GM18873 (cell line): ENCODE data around the gene LTA.
"Not testable (repeated sequence)": the region's sequence is repeated elsewhere in the genome, so short reads cannot be mapped to it uniquely, and the experiment has no call there.

Source experiments
- ATAC-seq: cut with Tn5 transposase; IDR thresholded peaks from one replicate; pipeline ENCODE4 v1.9.1; 2021; ENCODE audit warnings: mild to moderate bottlenecking, moderate library complexity, moderate number of reproducible peaks; ENCODE audit not compliant: unreplicated experiment, low FRiP score

LTA gene

DNA sequence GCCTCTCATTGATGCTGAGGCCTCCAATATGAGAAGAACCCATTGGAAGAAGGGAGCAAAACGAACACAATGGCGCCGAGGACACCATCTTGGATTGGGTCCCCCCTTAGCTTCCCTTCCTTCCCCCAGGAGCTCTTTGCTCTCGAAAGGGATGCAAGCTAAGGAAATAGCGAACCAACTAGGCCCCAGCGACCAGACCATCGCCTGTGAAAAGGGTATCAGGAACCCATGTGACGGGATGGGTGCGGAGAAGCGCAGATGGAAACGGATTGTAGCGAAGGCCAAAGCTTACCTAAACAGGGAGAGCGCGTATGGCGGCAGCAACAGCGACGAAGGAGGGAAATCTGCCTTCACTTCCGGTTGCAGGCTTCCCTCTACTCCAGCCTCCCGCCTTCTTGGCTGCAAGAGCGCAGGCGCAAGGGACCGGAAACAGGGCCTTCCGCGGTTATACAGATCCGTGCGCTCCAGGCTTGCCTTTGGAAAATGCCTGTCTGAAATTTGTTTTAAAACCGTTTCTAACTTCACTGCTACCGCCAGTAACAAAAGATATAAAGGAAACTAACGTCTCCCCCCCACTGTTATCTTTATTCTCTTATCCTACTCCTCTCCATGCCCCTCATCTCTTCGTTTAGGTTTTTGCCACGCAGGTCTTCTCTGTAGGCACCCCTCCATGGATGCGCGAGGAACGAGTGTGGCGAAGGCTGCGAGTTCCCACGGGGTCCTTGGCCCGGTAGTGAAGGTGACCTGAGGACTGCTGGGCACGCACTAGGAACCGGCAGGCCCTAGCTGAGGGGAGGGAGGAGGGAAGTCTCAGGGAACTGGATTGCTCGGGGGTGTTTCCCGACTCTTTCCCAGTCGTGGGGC, 30.2 kb upstream of the LTA start, which contains the start of gene DDX39B:
TSS of gene DDX39B (minus strand) at position 346 of the 864 bp plus-strand sequence. CDS start 1,471 bp downstream, outside the sequence.
- peak; percentile 57 for ATAC-seq

DNA sequence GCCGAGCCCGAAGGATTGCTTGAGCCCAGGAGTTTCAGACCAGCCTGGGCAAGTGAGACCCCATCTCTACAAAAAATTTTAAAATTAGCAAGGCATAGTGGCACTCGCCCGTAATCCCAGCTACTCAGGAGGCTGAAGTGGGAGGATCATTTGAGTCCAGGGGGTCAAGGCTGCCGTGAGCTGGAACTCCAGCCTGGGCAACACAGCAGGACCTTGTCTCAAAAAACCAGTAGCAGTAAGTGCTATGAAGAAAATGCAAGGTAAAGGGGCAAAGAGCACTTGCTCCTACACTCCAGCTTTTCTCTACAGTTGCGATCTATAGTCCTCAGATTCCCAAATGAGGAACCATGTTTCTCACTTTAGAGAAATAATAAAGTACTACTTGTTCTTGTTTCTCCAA, 28.4 kb upstream of the LTA start:
- no peak for ATAC-seq

GRCh38 chr6:31544676-31545075, 27.4 kb upstream of the LTA start:
- ATAC-seq = no peak

- no peak for ATAC-seq
Observed at GRCh38 chr6:31545291-31545690, 26.8 kb upstream of the LTA start.

DNA sequence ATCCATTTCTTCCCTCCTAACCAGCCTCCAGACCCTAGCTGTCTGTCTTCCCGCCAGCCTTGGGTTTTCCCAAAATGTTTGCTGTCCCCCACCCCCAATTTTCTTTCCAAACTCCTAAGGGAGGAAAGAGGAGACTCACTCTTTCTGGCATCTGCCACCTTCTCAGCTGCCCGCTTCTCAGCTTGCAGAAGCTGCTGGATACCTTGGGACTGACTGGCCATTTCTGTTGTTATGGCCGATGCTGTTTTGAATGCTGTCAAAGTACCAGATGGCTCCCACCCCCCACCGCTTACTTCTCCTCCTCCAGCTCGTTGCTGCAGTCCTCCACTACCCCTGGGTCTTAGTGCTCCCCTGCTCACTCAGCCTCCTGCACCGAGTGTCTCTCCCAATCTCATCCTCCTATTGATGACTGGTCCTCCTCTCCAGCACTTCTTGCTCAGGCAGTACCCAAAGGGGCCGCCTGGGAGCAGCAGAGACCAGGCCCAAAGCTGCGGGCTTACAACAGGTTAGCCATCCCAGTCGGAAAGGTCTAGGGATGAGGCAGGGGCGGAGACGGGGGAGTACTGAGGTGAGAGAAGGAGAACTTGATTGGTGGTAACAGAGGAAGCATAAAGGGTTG, 25.6 kb upstream of the LTA start, which contains the start of gene ATP6V1G2:
TSS of gene ATP6V1G2 (minus strand) at position 270 of the 619 bp plus-strand sequence. CDS start at position 221, 49 bp downstream.
- ATAC-seq = no peak

DNA sequence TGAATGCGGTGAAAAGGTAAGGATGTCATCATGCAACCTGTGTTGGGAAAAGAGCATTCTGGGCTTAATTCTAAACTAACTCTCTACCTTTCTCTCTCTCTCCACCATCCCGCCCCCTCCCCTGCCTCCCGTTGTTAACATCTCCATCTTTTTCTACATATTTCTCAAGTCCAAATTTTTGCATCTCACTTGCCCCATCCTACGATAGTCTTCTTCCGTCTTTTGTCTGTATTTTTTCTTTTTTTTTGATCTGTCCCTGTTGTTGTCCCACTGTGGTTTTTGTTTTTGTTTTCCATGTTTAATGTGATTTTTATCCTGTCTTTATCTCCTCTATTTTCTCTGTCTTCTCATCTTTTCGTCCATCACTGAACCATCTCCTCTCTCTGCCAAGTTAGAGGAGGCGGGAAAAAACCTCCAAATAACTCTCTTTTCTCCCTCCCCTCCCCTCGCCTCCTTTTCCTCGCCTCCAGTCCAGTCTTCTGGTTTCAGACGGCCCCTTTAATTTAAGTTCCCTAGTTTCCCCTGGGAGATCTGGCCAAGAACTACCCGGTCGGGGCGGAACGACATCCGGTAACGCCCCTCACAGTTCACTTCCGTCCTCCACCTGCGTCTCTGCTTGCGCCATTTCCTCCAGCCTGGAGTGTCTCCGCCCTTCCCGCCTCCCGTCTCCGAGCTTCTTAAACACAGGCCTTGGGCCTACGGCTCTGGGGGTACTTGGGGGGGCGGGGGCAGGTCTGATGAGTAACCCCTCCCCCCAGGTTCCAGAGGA, 24.9 kb upstream of the LTA start, which contains the start of gene NFKBIL1:
TSS of gene NFKBIL1 (plus strand) at position 651 of the 769 bp plus-strand sequence. CDS start at position 738, 87 bp downstream.
- ATAC-seq = no peak

- no peak for ATAC-seq
Observed at GRCh38 chr6:31547727-31548543, 24.2 kb upstream of the LTA start.

GRCh38 chr6:31548544-31548873, 23.6 kb upstream of the LTA start:
- no peak for ATAC-seq

DNA sequence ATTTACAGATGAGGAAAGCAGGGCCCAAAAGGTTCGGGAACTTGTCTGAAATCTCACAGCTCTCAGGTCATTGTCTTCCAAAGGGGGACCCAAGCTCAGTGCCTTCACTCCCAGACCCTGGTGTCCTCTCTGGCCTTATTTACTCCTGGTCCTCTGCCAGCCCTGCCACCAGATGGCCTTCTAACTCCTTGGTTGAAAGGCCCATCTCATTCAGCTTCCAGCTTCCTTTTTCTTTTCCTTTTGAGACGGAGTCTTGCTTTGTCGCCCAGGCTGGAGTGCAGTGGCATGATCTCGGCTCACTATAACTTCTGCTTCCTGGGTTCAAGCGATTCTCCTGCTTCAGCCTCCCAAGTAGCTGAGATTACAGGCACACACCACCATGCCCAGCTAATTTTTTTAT, 20.7 kb upstream of the LTA start:
- ATAC-seq = not testable (repeated sequence)

DNA sequence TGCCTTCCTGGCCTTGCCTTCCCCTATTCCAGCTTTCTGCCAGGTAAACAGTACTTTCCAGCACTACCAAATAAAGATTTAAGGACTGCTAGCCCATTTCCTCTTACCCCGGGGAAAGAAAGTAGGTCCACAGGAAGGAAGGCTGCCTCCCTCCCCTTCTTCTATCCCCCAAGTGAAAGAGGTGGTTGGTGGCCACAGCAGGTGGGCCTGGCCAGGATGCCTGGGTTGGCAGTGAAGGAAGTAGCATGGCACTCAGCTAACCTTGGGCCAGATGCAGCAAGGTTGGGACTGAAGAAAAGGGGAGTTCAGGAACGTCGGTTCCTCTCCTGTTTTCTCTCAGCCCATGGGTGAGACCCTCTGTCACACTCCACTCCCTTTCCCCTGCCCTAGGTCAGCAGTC, 15.8 kb upstream of the LTA start:
- ATAC-seq = no peak

DNA sequence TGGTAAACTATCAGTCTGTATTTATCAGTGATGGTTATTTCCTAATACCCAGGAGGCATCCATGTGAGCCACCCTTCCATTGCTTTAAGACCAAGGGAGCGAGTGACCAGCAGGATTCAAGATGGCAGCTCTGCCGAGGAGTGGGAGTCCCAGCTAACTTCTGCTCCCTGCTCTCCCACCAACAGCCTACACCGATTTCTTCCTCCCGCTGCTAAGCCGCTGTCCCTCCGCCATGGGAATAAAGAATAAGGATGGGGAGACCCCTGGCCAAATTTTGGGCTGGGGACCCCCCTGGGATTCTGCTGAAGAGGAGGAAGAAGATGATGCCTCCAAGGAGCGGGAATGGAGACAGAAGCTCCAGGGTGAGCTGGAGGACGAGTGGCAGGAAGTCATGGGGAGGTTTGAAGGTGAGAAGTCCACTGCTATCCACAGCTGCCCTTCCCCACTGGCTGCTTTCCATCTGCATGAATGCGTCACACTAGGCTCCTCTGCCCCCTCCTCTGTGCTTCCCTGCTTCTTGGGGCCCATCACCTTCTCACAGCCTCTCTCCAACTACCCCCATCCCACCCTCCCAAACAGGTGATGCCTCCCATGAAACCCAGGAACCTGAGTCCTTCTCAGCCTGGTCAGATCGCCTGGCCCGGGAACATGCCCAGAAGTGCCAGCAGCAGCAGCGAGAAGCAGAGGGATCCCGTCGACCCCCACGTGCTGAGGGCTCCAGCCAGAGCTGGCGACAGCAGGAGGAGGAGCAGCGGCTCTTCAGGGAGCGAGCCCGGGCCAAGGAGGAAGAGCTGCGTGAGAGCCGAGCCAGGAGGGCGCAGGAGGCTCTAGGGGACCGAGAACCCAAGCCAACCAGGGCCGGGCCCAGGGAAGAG, 14.4 kb upstream of the LTA start:
- no peak for ATAC-seq

- no peak for ATAC-seq
Observed at GRCh38 chr6:31558318-31558625, 13.8 kb upstream of the LTA start.

DNA sequence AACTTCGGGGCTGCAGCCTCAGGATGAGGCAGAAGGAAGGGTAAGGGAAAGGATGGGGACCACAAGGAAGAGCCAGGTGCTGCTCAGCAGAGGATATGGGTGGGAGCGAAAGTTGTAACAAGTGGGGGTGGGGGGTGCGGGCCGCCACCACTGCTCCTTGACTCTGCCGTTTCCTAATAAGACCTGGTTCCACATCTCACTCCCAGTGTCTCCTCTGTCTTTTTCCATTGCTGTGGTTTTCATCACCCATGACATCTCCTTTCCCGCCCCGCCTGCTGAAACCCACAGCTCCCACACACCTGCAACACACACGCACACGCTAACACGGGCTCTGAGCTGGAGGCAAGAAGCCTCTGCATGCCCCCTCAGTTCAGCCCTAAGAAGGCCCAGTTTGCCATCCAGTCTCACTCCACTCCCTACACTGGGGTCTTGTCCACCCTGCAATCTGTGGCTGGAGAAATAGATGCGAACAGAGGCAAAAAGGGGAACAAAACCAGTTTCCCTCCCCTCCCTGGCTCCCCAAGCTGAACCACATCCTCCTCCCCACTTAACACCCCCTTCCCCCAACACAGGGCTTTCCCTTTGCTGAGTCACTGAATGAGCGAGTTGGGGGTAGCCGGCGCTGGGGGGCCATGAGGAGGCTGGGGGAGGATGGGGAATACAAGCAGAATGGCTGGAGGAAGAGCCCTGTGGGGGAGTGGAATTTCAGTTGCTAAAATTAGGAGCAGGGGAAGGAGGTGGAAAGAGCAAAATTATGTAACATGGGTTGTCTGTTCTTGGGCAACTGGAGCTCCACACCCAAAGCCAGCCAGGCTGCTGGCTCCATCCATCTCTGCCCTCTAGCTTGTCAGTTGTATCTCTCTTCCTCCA, 13.2 kb upstream of the LTA start:
- no peak for ATAC-seq

GRCh38 chr6:31559606-31559957, 12.5 kb upstream of the LTA start:
- no peak for ATAC-seq

DNA sequence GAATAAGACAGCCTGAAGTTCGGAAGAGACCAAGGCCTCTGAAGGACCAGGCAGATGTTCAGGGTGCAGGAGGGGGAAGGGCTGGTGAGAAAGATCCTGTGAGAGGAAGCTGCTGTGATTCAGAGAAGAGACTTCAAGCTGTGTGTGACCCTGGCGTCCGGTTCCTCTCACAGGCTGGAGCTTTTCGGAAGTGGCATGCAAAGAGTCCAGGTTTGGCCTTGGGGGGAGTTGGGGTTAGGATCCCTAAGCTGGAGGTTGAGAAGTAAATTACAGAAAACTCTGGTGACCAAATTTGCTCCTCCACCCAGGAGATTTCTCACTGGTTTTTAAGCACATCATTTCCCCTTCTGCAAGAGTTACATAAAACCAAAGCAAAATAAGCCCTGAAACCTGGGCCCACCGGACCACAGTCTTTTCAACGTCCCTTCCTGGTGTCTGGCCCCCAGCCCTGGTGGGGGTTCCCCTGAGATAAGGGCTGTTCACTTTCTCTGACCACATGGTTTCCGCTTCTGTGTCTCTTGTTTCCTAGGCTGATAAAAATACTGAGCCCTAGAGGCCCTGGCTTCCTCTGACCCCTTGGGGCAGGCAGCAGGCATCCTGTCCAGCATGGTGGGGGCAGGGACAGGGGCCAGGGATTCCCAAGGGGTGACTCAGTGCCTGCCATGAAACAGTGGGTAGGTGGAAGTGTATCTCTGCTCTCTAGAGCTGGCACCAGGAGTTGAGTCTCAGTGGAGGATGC, 12.0 kb upstream of the LTA start:
- ATAC-seq = peak; percentile 61

DNA sequence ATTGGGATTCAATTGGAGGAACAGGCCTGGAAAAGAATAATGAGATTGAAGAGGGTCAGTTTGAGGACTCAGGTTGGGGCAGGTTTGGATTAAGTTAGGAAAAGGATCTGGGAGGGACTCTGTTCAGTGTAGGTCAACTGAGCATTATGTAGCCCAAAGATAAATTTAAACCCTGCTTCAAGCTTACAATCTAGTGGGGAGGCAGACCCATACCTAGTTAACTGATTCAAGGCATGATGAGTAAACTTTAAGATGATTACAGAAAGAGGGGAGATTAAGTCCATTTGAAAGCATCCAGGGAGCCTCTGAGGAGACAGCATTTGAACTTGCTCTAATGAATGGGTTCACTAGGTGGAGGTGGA, 11.4 kb upstream of the LTA start:
- no peak for ATAC-seq

GRCh38 chr6:31567531-31568370, 4.3 kb upstream of the LTA start:
- ATAC-seq = no peak
